ENCODE results near the gene ZNF831. TPM values are rescaled to one million over a fixed set of nuclear protein-coding genes. Genes with fewer than 3 reads are reported as not detected.

ZNF831 gene
- total RNA-seq, 1 donor from 2014 or later, result 0.20 TPM

GRCh38 chr20:59214606-59215547 lies 51.3 kb downstream of the ZNF831 start:
- DNase-seq, result no peak

- no peak for DNase-seq
Measured at GRCh38 chr20:59217173-59217572, 53.6 kb downstream of the ZNF831 start.

DNA sequence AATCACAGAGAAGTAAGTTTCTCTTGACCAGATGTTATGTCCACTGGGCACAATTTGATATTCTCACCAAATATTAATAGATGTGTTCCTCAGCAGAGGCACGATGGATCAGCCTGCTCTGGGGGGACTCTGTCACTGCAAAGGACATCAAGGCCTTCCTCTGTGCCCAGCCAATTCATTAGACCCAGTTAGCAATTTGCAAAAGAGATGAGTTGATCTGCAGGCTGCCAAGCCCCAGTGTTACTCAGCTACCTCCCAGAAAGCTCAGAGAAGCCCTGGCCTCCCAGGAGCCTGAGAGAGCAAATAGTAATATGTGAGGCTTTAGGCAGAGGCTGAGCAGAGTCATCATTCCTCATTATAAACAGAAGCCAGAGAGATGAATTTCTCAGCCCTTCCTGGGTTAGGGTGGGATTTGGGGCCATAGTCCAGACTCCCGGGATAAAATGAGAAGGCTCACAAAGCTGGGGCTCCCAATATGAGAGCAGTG lies 54.2 kb downstream of the ZNF831 start:
- DNase-seq, result no peak

DNA sequence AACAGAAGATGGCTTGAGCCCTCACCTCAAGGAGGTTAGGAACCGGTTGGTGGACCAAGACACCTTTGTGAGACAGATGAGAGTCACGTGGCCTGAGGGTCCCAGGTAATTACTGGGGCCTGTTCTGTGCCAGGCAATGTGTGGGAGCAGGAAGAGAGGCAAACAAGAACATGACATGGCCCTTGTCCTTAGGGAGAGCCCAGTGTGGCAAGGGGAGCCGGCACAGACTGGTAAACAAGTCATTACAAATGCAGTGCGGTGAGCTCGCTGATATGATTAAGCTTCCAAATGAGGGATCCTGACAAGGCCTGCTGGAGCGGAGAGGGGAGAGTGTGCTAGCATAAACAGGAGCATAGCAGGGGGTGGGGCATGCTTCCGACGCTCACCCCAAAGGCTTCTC lies 55.6 kb downstream of the ZNF831 start:
- DNase-seq, result no peak

DNA sequence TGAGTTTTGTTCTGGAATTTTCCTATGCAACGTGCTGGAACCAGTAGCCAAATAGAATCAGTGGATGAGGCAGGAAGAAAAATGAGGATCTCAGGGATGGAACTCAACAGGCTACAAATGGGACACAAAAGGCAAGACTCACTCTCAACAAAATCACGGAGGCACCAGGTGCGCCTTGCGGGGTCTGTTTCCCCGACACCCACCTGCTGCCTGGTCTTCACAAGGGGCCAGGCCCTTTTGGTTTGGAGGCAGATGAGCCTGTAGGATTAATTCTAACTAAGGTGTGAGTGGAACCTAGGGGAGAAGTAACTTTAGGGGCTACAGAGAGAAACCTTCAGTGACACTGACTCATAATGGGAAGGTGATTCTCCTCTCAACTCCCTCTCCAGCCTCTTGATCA lies 56.5 kb downstream of the ZNF831 start:
- no peak for DNase-seq

GRCh38 chr20:59221049-59221706 lies 57.6 kb downstream of the ZNF831 start:
- DNase-seq, result no peak

DNA sequence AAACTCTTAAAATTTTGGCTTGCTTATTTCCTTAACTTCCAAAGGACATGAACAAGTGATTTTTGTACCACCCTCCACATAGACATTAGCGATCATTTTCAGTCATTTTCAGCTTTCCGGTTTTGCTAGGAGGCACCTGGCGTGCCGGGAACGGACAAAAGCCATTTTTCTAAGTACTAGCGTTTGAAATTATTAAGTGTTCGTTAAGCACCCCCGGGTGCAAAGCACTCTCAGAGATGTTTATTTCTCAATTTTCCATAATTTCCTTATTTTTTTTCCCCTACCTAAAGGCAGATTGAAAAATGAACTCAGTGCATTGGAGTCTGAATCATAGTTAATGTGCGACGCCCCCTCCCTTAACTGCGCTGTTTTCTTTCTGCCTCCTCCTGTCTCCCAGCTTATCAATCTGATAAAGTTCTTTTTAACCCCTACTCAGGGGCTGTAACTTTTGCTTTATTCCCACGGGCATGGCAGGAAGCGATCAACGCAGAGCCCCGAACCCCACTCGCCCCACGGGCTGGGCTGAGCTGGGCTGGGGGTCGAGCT lies 58.2 kb downstream of the ZNF831 start:
- DNase-seq, result no peak

GRCh38 chr20:59222253-59223181 lies 58.9 kb downstream of the ZNF831 start:
- peak; percentile 69 for DNase-seq

- DNase-seq, result no peak
Measured at GRCh38 chr20:59223182-59223601, 59.6 kb downstream of the ZNF831 start.

- DNase-seq, result no peak
Measured at GRCh38 chr20:59223750-59224149, 60.1 kb downstream of the ZNF831 start.

- DNase-seq, result no peak
Measured at GRCh38 chr20:59224236-59224635, 60.6 kb downstream of the ZNF831 start.

DNA sequence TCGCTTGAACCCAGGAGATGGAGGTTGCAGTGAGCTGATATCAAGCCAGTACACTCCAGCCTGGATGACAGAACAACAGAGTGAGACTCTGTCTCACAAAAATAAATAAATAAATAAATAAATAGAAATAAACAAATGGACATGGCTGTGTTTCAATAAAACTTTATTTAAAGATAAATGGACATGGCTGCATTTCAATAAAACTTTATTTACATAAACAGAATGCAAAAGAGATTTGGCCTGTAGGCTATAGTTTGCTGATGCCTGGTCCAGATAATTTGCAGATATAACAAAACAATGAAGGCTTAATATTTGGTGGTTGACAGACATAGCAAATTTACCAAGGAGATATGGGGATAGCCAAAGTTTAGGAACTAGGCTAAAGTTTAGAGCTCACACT lies 66.8 kb downstream of the ZNF831 start:
- DNase-seq, result no peak

DNA sequence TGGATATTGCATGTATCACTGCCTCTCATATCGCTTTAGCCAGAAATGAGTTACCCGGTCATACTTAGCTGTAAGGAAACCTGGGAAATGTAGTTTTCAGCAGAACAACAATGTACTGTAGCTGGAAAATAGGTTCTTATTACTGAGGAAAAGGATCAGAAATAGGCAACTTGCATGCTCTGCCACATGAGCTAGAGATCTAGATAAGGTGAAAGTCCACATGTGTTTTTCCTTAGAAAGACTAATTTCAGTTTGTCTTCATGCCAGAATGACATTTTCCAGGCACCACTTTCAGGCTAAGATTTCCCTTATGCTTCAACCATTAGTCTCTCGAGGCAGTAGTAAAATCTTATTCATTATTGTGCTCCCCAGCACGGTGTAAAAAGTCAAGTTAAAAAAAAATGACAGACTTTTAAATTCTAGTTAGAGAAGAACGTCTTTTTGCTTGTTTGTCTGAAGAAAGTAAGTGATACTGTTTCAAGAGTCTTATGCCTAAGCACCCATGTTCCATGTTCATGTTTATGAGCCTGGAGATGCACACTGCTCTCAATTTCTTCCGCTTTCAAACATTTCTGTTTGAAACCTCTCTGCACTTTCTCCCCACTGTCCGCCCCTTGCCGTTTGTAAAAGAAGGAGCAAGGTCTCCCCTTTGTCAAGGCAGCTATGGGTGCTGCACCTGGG lies 67.6 kb downstream of the ZNF831 start:
- DNase-seq, result no peak

GRCh38 chr20:59232618-59233017 lies 69.0 kb downstream of the ZNF831 start:
- no peak for DNase-seq

DNA sequence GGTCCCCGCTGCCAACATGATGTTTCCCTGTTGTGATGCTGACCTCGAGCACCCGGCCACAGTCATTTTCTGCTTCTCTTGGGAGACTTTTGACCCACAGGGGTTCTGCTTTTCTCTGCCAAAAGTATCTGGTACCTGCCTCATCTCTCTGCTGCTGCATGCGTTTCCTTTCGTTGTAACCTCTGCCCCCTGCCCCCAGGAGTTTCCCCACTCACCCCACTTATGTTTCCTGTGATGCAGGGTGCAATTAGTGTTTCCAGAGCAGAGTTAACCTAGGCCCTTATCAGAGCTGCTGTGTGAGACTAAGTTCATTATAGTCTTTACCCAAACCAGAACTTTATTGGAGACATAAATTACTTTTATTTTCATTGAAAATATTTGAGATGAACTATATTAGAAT lies 71.6 kb downstream of the ZNF831 start:
- DNase-seq, result no peak

- no peak for DNase-seq
Measured at GRCh38 chr20:59240006-59240405, 76.4 kb downstream of the ZNF831 start.

- DNase-seq, result no peak
Measured at GRCh38 chr20:59242714-59243626, 79.3 kb downstream of the ZNF831 start.

GRCh38 chr20:59246691-59247400 lies 83.2 kb downstream of the ZNF831 start:
- DNase-seq, result no peak
